Retinal pigment epithelial cell (primary cell): ENCODE data around the gene SHANK3.

Experiments used
- DNase-seq: peaks from one replicate; pipeline ENCODE4 v3.0.0-alpha.2; 2010; ENCODE audit warnings: low read depth
- H3K4me3 ChIP-seq: 2 replicates; pipeline ENCODE4 v1.5.1; 2011; ENCODE audit warnings: mild to moderate bottlenecking, low read length, control low read depth, moderate library complexity
- CTCF ChIP-seq: conservative IDR thresholded peaks from 2 replicates; pipeline ENCODE4 v1.5.1; 2011; ENCODE audit warnings: low read depth, low read length, control low read depth, inconsistent platforms

SHANK3 gene

GRCh38 chr22:50660306-50660705 lies 12.3 kb upstream of the SHANK3 start:
- no peak overlapping the region for H3K4me3 ChIP-seq
- no peak for TF ChIP-seq CTCF
- no peak for DNase-seq

DNA sequence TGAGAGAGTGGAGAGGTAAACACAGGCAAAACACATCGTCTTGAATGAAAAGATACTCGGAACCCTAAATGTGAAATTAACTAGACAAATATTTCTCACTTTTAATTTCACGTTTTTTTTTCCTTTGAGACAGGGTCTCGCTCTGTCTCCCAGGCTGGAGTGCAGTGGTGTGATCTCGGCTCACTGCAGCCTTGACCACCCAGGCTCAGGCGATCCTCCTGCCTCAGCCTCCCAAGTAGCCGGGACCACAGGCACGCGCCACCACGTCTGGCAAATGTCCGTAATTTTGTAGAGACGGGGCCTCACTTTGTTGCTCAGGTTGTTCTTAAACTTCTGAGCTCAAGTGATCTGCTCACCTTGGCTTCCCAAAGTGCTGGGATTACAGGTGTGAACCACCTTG lies 7.4 kb upstream of the SHANK3 start:
- no peak overlapping the region for H3K4me3 ChIP-seq
- no peak for DNase-seq
- TF ChIP-seq CTCF: no peak

GRCh38 chr22:50665738-50666137 lies 6.9 kb upstream of the SHANK3 start:
- no peak overlapping the region for H3K4me3 ChIP-seq
- no peak for DNase-seq
- TF ChIP-seq CTCF: no peak

- TF ChIP-seq CTCF: no peak
- no peak overlapping the region for H3K4me3 ChIP-seq
- DNase-seq: no peak
Measured at GRCh38 chr22:50670513-50670912, 2.1 kb upstream of the SHANK3 start.

GRCh38 chr22:50670914-50671538 lies 1.6 kb upstream of the SHANK3 start:
- TF ChIP-seq CTCF: no peak
- DNase-seq: no peak
- no peak overlapping the region for H3K4me3 ChIP-seq

DNA sequence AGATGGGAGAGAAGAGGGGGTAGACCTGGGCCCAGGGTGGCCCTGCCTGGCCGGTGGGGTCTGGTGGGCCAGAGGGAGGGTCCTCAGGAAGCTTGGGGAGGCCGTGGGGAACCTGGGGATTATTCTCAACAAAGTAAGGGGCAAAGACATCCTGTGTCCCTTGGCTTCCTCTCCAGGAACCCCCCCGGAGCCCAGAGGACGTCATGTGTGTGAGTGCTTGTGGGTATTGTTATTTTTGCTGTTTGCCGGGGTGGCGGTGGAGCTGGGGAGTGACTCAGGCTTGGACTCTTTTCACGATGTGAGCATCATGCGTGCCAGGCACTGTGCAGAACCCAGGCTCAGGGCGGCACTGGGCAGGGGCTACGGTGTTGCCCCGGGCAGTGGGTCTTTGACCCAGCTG lies 982 bp upstream of the SHANK3 start:
- no peak overlapping the region for H3K4me3 ChIP-seq
- TF ChIP-seq CTCF: no peak
- no peak for DNase-seq

DNA sequence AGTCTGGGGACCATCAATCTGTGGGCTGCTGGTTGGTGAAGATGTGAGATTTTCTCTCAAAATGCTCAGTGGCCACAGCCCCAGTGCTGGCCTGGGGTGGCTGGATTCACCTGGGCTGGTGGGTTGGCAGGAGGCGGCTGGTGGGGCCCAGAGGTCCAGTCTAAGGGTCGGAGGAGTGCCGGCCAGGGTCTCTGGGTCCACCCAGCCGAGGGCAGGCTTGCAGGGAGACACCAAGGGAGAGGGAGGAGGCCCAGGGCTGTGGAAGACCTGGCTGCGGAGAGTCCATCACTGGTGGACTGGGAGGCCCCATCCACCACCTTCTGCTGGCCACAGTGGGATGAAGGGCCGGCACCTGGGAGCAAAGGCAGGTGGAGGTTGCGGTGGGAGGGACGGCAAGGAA lies 582 bp upstream of the SHANK3 start:
- TF ChIP-seq CTCF: no peak
- H3K4me3 ChIP-seq: no peak overlapping the region
- no peak for DNase-seq
